CD4-positive, alpha-beta T cell treated with Interleukin-10 for 1 hour (primary cell): Measurements from ENCODE around the gene LY86.
"Not testable (repeated sequence)": the region's sequence is repeated elsewhere in the genome, so short reads cannot be mapped to it uniquely, and the experiment has no call there.

Experiments used
- DNase-seq: peaks from one replicate; pipeline ENCODE4 v3.0.0-alpha.2; 2020

LY86 gene

DNA sequence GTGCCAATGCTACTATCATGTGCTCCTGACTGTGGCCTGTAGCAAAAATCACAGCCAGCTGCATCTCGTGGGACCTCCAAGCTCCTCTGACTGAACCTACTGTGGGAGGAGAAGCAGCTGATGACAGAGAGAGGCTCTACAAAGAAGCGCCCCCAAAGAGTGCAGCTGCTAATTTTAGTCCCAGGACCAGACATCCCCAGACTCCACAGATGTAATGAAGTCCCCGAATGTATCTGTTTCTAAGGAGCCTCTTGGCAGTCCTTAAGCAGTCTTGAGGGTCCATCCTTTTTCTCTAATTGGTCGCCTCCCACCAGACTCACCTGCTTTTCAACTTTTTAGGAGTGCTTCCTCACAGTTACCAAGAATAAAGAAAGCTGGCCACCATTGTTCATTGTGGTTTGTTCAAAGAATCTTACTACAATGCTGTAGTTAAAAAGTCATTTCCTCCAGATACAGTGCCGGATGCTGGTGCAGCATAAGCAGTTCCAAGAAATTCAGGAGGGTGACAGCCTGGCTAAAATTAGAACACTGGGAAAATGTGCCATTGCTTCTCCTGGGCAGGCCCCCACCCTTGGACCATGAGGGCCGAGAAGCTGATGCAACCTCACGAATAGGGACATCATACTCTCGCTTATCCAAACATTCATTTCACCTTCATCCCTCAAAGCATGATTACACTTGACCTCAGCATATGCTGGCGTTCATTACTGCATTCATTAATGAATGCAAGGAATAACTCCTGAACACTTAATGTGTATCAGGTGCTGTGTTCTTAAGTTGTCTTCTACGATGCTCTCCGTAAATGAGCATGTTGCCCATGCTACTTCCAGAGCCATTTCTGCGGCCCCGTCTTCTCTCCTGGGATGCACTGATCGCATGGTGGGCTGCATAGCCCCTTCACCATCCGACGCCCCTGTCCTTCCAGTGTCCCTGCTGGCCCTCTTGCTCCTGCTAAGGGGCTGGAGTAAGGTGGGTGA lies 66.4 kb downstream of the LY86 start:
- DNase-seq = no peak

DNA sequence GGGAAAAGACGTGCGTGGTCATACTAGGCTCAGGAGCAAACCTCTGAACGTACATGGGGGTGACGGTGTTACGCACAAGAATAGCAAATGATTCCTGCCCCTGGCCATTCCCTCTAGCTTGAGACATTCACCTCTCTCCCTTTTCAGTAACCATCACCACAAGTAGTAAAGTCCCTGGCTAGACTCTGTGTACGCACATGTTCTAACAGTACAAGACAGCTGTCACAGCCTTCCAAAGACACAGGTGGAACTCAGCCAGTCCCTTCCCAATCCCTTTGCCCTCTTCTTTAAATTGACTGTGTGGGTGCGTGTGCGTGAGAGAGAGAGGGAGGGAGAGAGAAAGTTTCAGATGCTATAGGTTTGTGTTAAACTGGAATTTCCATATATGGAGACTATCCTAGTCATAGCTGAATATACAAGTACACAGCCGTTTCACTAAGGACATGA lies 67.3 kb downstream of the LY86 start:
- DNase-seq = no peak

- DNase-seq = no peak
Observed at GRCh38 chr6:6656287-6656686, 67.8 kb downstream of the LY86 start.

DNA sequence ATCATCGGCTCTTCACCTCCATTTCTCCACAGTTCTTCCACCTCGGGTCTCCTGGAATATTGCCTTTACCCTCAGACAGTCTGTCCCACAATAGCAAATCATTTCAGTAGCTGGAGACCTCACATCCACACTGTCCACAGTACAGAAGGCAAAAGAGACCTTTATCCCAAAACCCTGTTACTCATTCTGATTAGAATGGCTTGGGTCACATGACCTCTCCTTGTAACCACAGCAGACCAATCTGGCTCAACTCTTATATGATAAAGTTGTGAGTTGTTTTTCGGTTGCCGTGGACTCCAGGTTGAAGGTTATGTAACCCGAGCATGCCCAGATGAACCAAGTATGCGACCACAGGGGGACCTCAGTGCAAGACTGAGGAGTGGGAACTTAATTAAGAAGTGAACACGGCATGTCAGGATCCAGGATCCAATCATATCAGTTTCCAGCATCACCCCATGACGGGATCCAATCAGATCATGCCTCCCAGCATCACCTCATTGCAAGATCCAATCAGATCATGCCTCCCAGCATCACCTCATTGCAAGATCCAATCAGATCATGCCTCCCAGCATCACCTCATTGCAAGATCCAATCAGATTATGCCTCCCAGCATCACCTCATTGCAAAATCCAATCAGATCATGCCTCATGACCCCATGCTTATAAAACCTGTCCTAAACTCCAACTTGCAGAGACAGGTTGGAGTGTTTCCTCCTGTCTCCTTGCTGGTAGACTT lies 68.7 kb downstream of the LY86 start:
- DNase-seq = no peak

DNA sequence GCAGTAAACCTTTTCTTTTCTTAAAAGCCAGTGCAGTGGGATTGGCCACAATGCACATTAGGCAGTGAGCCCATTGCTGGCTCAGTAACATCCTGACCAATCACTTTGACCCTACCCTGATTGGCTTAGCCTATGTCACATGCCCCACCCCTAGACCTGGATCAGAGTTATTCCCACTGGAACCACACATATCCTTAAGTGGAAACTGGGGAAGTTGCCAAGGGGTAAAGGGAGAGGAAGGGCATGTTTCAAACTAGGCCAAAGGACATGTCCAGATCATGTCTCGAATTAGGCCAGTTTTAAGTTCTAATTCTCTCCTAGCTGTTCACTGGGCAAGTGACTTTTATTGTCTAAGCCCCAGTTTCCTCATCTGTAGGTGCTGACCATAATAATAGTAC lies 69.3 kb downstream of the LY86 start:
- DNase-seq = no peak

- DNase-seq = no peak
Observed at GRCh38 chr6:6659600-6660327, 71.2 kb downstream of the LY86 start.

DNA sequence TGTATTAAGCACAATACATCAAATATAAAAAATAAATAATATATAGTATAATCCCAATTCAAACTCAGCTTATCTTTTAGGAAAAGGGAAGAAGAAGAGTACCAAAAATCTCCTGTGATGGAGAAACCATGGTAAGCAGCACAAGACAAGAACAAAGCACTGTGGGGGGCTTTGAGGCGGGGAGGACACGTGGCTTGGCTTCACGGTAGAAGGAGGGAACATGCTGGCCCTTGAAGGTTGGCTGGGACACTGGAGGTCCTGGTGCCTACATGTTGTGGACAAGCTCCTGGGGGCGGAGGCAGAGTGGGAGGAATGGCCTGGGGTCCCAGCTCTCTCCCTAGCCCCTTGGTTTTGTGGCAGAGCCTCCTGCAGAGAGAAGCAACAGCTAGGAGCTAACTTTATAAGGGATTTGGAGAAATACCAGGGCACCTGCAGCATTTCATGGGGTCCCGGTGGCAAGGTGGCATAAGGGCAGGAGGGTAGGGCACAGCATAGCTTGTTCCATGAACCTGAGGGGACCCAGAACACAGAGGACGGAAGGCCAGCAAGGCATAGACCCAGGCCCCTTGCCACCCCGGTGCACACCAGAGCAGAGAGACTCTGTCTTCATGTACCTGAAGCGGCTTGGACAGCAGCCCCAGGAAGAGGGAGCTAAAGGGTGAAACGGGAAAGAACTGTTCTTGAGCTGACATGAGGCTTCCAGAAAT lies 72.0 kb downstream of the LY86 start:
- no peak for DNase-seq

DNA sequence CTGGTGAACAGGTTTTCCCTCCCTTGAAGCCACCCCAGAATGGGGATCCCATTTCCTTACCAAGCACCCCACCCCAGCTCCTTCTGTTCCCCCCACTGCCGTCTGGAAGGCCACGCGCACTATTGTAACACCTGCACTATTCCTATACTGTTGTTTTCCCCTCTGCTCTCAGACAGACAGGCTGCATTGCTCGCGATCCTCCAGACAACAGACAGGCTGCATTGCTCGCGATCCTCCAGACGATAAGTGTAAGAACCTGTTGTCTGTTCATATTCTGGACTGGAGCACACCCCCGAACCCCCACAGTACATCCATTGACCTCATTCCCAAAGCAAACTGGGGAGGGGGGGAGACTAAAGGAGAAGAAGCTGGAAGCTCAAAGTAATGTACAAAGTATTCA lies 72.7 kb downstream of the LY86 start:
- DNase-seq = no peak

DNA sequence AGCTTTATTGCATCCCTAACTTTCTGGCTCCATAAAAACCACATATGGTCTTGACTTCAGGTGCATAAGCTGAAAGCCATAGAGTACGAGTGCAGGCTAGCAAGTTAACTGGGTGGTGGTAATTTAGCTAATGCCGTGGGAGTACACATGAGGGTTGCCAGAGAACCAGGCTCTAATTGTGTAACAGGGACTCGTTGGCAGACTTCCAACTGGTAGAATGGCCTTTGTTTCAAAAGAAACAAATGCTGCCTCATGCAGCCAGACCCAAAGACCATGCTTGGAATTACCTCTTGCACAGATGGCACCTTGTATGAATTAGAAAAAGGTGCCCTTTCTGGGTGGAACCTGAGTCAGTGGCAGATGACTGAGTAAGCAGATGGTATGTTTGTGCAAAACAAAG lies 73.2 kb downstream of the LY86 start:
- no peak for DNase-seq

DNA sequence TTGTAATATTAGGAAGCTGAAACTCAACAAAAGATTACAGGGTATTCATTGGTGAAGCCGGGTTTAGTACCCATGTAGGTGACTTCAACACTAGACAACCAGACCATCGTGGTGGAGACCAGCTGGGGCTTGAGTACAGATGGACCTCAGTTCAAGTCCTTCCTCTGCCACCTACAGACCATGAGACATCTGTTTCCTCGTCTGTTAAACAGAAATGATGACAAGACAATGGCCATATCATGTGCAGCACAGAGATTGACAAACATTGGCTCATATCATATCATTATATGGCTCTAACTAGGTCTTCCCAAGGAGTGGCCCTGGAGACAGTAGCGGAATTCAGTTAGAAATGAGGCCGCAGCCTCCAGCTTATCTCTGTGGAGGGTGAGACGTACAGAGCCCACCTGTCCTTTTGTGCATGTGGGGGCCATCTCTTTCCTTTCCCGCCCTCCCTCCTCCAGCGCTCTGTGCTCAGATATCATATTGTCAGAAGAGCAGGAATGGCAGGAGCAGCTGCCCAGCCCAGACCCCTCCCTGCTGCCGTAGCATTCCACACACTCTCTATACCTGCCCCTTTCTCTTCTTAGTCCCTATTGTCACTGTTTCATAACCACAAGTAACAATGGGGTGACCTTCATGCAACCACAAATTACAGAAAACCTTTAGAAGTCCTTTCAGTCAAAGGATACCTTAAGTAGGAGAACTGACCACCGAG lies 75.1 kb downstream of the LY86 start:
- DNase-seq = no peak

GRCh38 chr6:6665555-6666243 lies 77.2 kb downstream of the LY86 start:
- no peak for DNase-seq

DNA sequence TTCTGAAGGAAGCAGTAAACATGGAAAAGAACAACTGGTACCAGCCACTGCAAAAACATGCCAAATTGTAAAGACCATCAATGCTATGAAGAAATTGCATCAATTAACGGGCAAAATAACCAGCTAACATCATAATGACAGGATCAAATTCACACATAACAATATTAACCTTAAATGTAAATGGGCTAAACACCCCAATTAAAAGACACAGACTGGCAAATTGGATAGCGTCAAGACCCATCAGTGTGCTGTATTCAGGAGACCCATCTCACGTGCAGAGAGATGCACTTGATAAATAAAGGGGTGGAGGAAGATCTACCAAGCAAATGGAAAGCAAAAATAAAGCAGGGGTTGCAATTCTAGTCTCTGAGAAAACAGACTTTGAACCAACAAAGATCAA lies 81.6 kb downstream of the LY86 start:
- DNase-seq = not testable (repeated sequence)

DNA sequence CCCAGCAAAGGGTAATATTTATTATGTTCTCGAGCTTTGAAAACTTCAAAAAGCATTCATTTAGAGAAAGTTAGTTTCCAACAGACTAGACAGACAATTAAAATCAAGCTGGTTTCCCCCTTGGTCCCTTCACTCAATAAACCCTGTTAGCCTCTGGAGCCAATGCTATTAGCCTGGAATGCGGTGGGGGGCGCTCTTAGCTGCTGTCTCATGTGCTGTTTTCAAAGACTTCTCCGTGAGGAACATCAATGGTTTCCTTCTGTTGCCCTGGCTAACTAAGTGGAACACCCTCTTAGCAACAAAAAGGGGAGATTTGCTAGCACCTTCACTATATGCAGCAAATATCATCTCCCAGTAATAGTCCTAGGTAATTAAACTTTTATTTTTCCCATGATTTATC lies 86.4 kb downstream of the LY86 start:
- DNase-seq = no peak

DNA sequence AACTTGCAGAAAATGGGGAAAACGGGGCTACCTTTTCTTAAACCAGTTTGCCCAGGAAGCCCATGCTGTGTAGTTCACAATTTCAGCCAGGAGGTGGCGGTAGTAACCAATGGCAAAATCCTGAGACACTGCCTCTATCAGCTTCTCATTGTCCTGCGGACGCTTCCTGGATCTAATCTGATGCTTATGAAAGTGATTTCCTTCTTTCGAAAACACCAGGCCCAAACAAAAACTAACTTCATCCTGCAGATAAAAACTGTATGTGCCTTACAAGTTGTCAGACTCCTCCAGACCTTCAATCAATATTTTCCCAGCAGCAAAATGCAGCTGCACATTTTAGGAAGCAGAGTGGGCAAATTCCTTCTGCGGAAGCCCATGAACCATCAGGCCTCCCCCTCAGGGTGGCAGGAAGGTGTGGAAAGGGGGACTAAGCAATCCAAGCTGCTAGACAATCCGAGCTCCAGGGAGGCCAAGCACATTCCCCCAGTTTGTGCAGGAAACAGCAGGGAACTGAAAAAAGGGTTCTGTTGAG lies 88.5 kb downstream of the LY86 start:
- peak; percentile 77 for DNase-seq

GRCh38 chr6:6678185-6678671 lies 89.7 kb downstream of the LY86 start:
- DNase-seq = no peak

DNA sequence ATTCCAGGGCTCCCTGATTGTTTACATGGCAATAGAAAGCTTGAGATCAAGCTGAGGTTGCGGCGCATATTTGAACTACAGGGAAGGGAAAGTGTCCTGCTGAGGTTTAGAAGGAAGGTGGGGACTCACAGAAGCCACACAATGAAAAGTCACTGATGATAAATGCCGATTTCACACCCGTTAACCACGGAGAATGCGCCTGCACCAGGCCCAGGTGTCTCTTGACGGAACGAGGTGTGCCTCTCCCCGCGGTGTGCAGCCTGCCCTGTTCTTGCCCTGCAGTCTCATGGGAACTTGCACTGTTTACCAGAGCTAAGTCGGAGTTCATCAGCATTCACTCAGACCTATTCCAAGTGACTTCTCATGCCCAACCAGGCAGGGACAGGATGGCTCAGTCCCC lies 90.3 kb downstream of the LY86 start:
- DNase-seq = no peak

GRCh38 chr6:6679633-6680032 lies 91.1 kb downstream of the LY86 start:
- DNase-seq = no peak

DNA sequence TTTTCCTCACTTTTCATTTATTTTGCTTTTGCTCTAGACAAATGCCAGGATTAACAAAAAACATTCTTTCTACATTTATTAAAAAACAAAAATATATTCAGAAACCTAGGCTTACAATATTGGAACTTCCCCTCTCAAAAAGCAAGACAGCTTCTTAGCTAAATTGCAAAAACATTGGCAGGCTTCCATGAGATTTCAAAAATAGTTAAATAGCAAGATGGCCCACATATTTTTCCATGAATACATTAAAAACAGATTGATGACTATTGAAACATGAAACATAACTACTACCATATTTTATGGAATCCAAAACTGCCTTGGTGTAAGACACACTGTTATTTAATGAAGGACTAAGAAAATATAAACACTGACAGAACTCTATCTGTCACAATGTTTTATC lies 92.0 kb downstream of the LY86 start:
- DNase-seq = no peak

DNA sequence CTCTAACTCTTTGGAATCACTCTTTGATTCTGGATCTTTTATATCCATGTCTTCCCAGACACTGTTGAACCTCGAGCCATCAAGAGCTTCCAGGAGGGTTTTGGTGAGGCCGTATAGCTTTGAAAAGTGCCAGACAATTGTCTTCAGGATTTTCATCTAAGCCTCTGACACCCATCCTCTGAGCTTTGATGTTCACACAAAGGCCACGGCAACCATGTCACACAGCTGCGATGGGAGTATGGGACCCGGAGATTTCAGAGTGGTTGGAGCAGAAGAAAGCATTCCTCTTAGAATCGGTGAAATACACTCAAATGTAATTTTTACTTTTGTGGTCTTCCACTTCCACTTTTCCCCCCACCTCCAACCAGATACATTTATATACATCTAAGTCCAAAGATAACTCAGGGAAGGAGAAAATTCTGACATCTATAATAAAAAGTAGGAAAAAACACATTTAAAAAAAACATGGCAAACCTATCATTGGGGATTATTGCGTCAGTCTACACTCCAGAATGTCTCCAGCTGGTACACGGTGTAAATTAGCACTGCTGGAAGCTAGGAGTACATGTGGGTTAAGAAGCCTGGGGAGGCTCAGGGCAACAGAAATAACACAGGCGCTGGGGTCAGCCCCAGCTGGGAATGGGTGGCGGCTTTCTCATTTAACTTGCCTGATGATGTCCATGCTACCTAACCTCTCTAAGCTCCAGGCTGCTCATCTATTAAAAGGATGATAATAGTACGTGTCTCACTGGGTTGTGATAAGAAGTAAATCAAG lies 92.7 kb downstream of the LY86 start:
- no peak for DNase-seq

DNA sequence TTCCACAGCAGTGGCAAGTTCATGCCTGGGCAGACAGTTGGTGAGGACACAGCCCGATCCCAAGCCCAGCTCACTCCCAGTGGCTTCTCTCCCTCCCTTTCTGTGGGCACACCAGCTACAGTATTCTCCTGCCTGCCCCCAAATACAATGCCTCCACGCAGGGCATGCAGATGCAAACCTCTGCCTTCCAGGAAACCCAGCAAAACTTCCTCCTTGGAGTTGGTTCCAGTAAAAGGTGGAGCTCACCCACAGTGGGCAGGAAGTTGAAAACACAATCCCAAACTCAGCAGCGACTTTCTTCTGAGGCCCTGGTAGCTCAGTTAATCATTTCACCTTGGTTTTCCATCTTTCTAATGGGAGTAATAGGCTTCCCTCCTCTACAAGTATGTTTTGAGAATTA lies 93.7 kb downstream of the LY86 start:
- no peak for DNase-seq
